Measurements from ENCODE around the gene HS3ST3B1.

Gene HS3ST3B1

GRCh38 chr17:14320734-14321475 lies 20.0 kb downstream of the HS3ST3B1 start (continued):
- TF ChIP-seq PBX3 (CRISPR knock-in tag; IDR thresholded peaks at IDR 0.05): no peak
- TF ChIP-seq HOXD13 (CRISPR knock-in tag; IDR thresholded peaks at IDR 0.05; ENCODE audit: borderline replicate concordance): no peak
- TF ChIP-seq TRIM28 (IDR thresholded peaks at IDR 0.05; ENCODE audit: borderline replicate concordance, low read length): peak; percentile 15; the same call in 1 of the 2 replicates
- no peak for TF ChIP-seq YY1 (tag by site-specific recombination; IDR thresholded peaks at IDR 0.05)
- TF ChIP-seq GLI2 (tag by site-specific recombination; IDR thresholded peaks at IDR 0.05; ENCODE audit: borderline replicate concordance, low read depth): no peak
- TF ChIP-seq ZNF843 (tag by site-specific recombination; IDR thresholded peaks at IDR 0.05): peak; percentile 18; the same call in 1 of the 2 replicates
- peak; percentile 39 for TF ChIP-seq ZBTB8A (tag by site-specific recombination; IDR thresholded peaks at IDR 0.05)
- peak; percentile 69 for TF ChIP-seq FEZF1 (tag by site-specific recombination; IDR thresholded peaks at IDR 0.05)
- peak; percentile 52; the same call in 1 of the 2 replicates for TF ChIP-seq OSR2 (tag by site-specific recombination; IDR thresholded peaks at IDR 0.05)
- TF ChIP-seq SP7 (tag by site-specific recombination; IDR thresholded peaks at IDR 0.05): peak; percentile 94
- TF ChIP-seq, protein P1, sequence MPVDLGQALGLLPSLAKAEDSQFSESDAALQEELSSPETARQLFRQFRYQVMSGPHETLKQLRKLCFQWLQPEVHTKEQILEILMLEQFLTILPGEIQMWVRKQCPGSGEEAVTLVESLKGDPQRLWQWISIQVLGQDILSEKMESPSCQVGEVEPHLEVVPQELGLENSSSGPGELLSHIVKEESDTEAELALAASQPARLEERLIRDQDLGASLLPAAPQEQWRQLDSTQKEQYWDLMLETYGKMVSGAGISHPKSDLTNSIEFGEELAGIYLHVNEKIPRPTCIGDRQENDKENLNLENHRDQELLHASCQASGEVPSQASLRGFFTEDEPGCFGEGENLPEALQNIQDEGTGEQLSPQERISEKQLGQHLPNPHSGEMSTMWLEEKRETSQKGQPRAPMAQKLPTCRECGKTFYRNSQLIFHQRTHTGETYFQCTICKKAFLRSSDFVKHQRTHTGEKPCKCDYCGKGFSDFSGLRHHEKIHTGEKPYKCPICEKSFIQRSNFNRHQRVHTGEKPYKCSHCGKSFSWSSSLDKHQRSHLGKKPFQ (tag by site-specific recombination; IDR thresholded peaks at IDR 0.05): 0 out of 2 replicates have a peak, but pooled peaks have one; percentile 34
- peak; percentile 53; the same call in 1 of the 2 replicates for TF ChIP-seq ZNF600 (tag by site-specific recombination; IDR thresholded peaks at IDR 0.05)
- TF ChIP-seq WT1 (tag by site-specific recombination; IDR thresholded peaks at IDR 0.05): peak; percentile 90

- Histone ChIP-seq H3K27ac (ENCODE audit: extremely low read depth, low read depth, low read length) (peak overlapping the region; percentile 66), H3K4me3 (ENCODE audit: low read depth, low read length) (no peak overlapping the region), H3K36me3 (ENCODE audit: control insufficient read depth in 2 of 2, insufficient read depth in 1 of 2, low read length in 2 of 2) (no peaks in the 10 kb centered on the region), H3K9me3 (ENCODE audit: control insufficient read depth, insufficient read depth, low read depth, low read length) (no peaks in the 10 kb centered on the region), H3K4me1 (ENCODE audit: control insufficient read depth, insufficient read depth, low read length) (peaks cover 39% of the 10 kb centered on the region)
- ChIA-PET CTCF (interaction anchor here (0.6 to 0.9 kb wide), 2 partner anchors 12 to 232 kb away, joined by 3 read pairs; no protein-coding TSS in a partner anchor), POLR2A (interaction anchor here (1.7 to 2.5 kb wide), 2 partner anchors 12 to 20 kb away, joined by 7 to 16 read pairs; partner anchors contain the start of gene HS3ST3B1)
- TF ChIP-seq KLF16 (tag by site-specific recombination; IDR thresholded peaks at IDR 0.05): no peak
- TF ChIP-seq ZNF623 (tag by site-specific recombination; IDR thresholded peaks at IDR 0.05): no peak
- TF ChIP-seq ZNF510 (tag by site-specific recombination; IDR thresholded peaks at IDR 0.05; ENCODE audit: insufficient replicate concordance): no peak
- no peak for TF ChIP-seq ZNF639 (tag by site-specific recombination; IDR thresholded peaks at IDR 0.05)
- no peak for TF ChIP-seq ZNF596 (tag by site-specific recombination; IDR thresholded peaks at IDR 0.05)
- no peak for TF ChIP-seq TRIM28 (IDR thresholded peaks at IDR 0.05; ENCODE audit: borderline replicate concordance, low read length)
- no peak for TF ChIP-seq ZNF302 (tag by site-specific recombination; IDR thresholded peaks at IDR 0.05; ENCODE audit: low read depth)
- TF ChIP-seq, protein P2, sequence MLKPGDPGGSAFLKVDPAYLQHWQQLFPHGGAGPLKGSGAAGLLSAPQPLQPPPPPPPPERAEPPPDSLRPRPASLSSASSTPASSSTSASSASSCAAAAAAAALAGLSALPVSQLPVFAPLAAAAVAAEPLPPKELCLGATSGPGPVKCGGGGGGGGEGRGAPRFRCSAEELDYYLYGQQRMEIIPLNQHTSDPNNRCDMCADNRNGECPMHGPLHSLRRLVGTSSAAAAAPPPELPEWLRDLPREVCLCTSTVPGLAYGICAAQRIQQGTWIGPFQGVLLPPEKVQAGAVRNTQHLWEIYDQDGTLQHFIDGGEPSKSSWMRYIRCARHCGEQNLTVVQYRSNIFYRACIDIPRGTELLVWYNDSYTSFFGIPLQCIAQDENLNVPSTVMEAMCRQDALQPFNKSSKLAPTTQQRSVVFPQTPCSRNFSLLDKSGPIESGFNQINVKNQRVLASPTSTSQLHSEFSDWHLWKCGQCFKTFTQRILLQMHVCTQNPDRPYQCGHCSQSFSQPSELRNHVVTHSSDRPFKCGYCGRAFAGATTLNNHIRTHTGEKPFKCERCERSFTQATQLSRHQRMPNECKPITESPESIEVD (tag by site-specific recombination; IDR thresholded peaks at IDR 0.05): peak; percentile 65
- TF ChIP-seq, protein P3, sequence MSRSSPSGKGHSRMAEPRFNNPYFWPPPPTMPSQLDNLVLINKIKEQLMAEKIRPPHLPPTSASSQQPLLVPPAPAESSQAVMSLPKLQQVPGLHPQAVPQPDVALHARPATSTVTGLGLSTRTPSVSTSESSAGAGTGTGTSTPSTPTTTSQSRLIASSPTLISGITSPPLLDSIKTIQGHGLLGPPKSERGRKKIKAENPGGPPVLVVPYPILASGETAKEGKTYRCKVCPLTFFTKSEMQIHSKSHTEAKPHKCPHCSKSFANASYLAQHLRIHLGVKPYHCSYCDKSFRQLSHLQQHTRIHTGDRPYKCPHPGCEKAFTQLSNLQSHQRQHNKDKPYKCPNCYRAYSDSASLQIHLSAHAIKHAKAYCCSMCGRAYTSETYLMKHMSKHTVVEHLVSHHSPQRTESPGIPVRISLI (tag by site-specific recombination; IDR thresholded peaks at IDR 0.05): no peak
These were observed 20.6 kb downstream of the HS3ST3B1 start for GRCh38 chr17:14321476-14321949.
